Measurements from ENCODE around the gene FMO1.

The FMO1 gene

GRCh38 chr1:171243878-171244277, 4.4 kb upstream of the FMO1 start:
- DNase-seq, result no peak

- no peak for DNase-seq
Measured at GRCh38 chr1:171245458-171246064, 2.7 kb upstream of the FMO1 start.

GRCh38 chr1:171247501-171247900, 793 bp upstream of the FMO1 start:
- DNase-seq, result no peak

GRCh38 chr1:171248841-171249240, 547 bp downstream of the FMO1 start:
- DNase-seq, result no peak

- no peak for DNase-seq
Measured at GRCh38 chr1:171250263-171250662, 2.0 kb downstream of the FMO1 start.

- no peak for DNase-seq
Measured at GRCh38 chr1:171251042-171251951, 3.0 kb downstream of the FMO1 start.

GRCh38 chr1:171251952-171252300, 3.6 kb downstream of the FMO1 start:
- DNase-seq, result no peak

GRCh38 chr1:171252482-171252881, 4.2 kb downstream of the FMO1 start:
- no peak for DNase-seq

- DNase-seq, result no peak
Measured at GRCh38 chr1:171254859-171255258, 6.6 kb downstream of the FMO1 start.

GRCh38 chr1:171256940-171257606, 8.8 kb downstream of the FMO1 start:
- peak; percentile 43 for DNase-seq

GRCh38 chr1:171257607-171258076, 9.3 kb downstream of the FMO1 start:
- no peak for DNase-seq

GRCh38 chr1:171258429-171258828, 10.1 kb downstream of the FMO1 start:
- DNase-seq, result no peak

- DNase-seq, result no peak
Measured at GRCh38 chr1:171258943-171259342, 10.6 kb downstream of the FMO1 start.

- no peak for DNase-seq
Measured at GRCh38 chr1:171261336-171261735, 13.0 kb downstream of the FMO1 start.

- no peak for DNase-seq
Measured at GRCh38 chr1:171263901-171264300, 15.6 kb downstream of the FMO1 start.

- DNase-seq, result no peak
Measured at GRCh38 chr1:171265686-171266085, 17.4 kb downstream of the FMO1 start.

- DNase-seq, result no peak
Measured at GRCh38 chr1:171266930-171267329, 18.6 kb downstream of the FMO1 start.

- DNase-seq, result no peak
Measured at GRCh38 chr1:171267391-171267790, 19.1 kb downstream of the FMO1 start.

- no peak for DNase-seq
Measured at GRCh38 chr1:171270806-171271205, 22.5 kb downstream of the FMO1 start.

- no peak for DNase-seq
Measured at GRCh38 chr1:171277534-171277933, 29.2 kb downstream of the FMO1 start.

GRCh38 chr1:171279234-171279633, 30.9 kb downstream of the FMO1 start:
- DNase-seq, result no peak

- DNase-seq, result no peak
Measured at GRCh38 chr1:171279678-171280077, 31.4 kb downstream of the FMO1 start.

GRCh38 chr1:171280599-171280998, 32.3 kb downstream of the FMO1 start:
- DNase-seq, result no peak
